GM18505 (cell line): ENCODE results near the gene CWC27.

Source experiments
- ATAC-seq: cut with Tn5 transposase; IDR thresholded peaks from one replicate; pipeline ENCODE4 v1.9.1; 2021; ENCODE audit not compliant: unreplicated experiment
- POLR2A ChIP-seq: IDR thresholded peaks from 4 replicates; pipeline ENCODE4 v1.6.1; 2011; ENCODE audit warnings: borderline replicate concordance; ENCODE audit not compliant: insufficient read depth, insufficient read length; ENCODE audit errors: extremely low read depth

The CWC27 gene

DNA sequence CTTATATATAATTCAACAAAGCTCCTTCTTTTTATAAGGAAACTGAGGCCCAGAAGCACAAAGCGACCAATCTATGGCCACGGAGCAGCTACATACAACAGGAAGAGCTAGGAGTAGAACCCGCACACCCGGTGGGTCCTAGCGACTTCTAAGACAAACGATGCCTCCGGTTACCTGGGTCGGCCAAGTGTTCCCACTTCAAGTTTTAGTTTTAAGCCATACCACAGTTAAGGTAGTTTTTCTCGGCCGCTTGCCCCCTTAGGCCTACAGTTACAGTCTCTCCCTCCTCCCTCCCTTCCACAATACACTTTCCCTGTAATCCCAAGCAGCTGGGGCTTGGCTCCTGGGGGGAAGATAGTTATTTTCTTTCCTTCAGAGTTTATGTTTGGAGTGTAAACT is 772 bp upstream of the CWC27 start:
- TF ChIP-seq POLR2A = no peak
- ATAC-seq = peak; percentile 5

- no peak for TF ChIP-seq POLR2A
- no peak for ATAC-seq
These were observed 1.1 kb downstream of the CWC27 start for GRCh38 chr5:64769855-64770254.

GRCh38 chr5:64771736-64772135 is 3.0 kb downstream of the CWC27 start:
- no peak for ATAC-seq
- no peak for TF ChIP-seq POLR2A

DNA sequence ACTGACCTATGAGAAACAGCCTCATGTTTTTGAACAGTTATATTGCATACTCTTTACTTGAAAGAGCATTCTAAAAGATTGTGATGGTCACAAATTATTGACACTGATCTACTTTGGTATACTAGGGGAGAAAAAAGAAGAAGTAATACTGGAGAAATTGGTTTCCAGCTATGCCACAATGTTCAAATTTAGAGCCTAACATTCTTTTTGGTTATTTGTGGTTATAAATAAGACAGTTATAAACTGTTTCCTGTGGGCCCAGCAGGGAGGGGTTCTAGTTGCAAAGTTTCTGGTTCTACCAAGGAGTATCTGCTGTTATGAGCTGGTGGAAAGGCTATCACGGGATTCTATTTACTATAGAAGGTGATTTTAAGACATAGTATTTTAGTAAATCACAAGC is 4.8 kb downstream of the CWC27 start:
- ATAC-seq = peak; percentile 67
- no peak for TF ChIP-seq POLR2A

- no peak for TF ChIP-seq POLR2A
- no peak for ATAC-seq
These were observed 6.6 kb downstream of the CWC27 start for GRCh38 chr5:64775291-64775690.

DNA sequence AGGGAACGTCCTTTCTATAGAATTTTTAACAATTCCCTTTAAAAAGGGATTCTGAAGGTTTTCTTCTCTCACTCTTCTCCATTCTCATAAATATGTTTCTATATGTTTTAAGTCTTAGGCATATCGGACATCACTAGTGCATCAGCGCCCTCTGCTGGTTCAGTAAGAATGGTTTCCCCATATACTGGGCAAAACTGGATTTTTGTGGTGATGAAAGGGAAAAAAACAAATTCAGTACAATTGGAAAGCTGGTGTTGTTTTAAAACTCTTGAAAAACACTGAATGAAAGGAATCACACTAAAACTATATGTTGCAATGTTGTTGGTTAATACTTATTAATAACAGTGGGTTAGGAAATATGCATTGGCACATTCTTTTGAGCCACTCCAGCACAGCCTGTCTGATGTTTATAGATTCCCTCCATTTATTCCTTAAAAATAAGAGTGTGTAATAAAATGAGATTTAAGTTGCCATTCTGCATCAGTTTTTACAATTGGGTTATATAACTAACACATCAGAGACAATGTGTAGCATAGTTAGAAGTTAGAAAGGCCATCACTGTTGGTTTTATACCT is 15.8 kb downstream of the CWC27 start:
- peak; percentile 69 for ATAC-seq
- TF ChIP-seq POLR2A = no peak

GRCh38 chr5:64786372-64786771 is 17.6 kb downstream of the CWC27 start:
- no peak for TF ChIP-seq POLR2A
- ATAC-seq = no peak

- TF ChIP-seq POLR2A = no peak
- ATAC-seq = no peak
These were observed 19.4 kb downstream of the CWC27 start for GRCh38 chr5:64788156-64788555.

DNA sequence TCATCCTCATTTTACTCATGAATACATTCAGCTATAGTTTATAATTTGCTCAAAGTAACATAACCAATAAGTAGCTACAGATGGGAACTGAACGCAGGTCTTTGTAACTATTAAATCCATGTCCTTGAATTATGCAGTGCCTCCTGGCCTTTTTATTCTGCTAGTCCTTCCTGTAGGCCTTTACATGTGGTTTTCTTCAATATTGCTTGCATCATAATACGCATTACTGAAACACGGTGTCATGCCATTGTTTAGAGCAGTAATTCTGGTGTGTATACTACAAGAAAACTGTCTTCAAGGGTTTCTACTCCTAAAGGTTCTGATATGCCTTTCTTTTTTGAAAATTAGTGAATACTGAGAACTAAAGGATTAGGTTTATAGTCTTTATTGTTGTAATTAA is 20.7 kb downstream of the CWC27 start:
- no peak for ATAC-seq
- TF ChIP-seq POLR2A = no peak

DNA sequence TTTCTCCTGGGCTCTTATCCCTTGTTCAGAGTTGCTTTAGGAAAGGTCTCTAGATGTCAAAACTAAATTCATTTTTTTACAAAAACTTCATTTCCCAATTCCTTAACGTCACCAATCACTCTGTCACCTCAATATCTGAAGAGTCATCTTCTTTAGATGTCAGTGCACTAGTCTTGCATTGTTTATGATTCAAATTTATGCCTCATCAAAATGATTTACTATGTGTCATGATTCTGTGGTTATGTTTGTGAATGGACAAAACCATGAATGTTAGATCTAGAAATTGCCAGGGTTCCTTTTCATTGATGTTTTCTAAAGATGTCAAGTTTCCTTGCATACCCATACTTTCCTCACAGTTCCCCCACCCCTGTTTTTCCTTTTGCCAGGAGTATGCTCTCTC is 21.5 kb downstream of the CWC27 start:
- no peak for TF ChIP-seq POLR2A
- no peak for ATAC-seq

DNA sequence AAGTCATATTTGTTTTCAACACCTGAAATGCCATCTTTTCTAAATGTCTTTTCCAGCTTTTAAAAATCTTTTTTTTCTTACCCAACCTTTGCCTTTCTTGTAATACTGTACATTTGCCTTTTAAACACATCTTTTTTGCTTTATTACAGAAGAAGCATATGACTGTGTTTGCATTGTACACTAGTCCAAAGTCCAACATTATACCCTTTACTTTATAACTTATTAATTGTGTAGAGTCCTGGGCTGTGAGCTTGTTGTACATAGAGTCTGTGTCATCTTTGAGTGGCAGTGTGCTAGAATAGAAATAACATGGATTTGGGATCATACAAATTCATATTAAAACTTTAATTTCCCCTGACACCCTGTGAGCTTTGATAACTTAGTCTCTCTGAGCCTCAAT is 23.7 kb downstream of the CWC27 start:
- no peak for TF ChIP-seq POLR2A
- ATAC-seq = no peak

DNA sequence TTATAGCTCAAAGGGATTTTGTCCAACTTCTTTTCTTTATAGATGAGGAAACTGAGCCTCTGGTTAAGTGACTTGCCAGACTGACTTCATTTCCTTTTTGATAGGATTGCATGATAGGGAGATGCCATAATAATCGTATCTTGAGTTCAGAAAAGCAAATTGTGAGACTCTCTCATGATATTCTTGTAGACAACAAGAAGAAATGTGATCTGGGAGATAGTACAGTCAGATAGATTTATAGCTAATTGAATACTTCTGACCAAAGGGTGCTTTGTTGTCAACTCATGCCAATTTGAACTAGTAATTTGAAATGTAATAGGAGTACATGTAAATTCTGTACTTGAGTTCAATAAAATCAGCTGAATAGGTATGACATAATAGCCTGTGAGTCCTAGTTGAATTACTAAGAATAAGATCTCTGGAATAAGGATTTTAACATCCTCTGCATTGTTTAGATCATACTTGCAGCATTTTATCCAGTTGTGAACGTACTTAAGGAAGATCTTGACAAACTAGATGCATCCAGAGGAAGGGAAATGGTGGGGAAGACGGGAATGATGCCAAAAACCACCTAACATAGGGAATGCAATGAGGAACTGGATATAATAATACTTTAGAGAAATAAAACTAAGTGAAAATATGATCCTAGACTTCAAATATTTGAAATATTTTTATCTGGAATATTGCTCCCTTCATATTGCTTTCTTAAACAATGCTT is 25.5 kb downstream of the CWC27 start:
- ATAC-seq = no peak
- no peak for TF ChIP-seq POLR2A

DNA sequence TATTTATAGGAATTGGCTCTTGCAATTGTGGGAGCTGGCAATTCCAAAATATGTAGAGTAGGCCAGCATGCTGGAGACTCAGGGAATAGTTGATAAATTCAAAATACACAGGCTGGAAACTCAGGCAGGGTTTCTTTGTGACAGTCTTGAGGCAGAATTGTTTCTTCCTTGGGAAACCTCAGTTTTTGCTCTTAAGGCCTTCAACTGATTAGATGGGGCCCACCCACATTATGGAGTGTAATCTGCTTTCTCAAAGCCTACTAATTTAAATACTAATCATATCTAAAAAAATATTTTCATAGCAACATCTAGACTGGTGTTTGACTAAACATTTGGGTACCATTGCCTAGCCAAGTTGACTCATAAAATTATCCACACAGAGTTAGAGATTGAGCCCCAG is 27.6 kb downstream of the CWC27 start:
- TF ChIP-seq POLR2A = no peak
- no peak for ATAC-seq

DNA sequence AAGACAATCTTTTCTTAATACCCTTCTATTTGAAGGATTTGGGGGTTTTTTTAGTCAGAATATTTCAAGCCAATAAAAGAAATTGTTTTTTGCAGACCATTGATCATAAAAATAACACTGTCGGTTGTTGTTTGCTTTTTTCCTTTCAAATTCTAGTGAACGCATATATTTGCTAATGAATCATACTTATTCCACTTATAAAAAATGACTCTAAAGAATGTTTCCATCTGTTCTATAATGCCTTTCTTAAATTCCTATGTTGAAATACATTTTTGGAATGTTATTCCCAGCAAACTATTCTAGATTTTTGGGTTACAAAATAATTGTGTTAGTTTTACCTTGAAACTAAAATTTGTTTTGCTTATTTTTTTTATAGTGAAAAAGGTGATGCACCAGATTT is 32.2 kb downstream of the CWC27 start:
- no peak for ATAC-seq
- no peak for TF ChIP-seq POLR2A

- no peak for TF ChIP-seq POLR2A
- ATAC-seq = no peak
These were observed 37.8 kb downstream of the CWC27 start for GRCh38 chr5:64806537-64806936.

DNA sequence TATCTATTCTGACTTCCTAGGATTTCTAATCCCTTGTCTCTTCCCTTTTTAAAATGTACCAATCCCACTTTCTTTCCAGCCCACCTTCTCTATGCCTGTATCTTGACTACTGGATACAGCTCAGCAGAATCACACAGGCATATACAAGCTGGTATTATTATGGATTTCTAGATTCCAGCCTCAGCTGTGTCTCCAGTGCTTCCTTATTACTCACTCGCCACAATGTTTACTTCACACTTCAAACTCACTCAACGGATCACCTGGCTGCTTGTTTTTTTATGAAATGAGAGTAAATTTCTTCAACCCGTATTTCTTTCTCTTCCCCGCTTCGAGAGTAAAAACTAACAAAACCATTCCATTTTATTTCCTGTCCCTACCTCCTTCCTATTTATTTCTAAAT is 38.8 kb downstream of the CWC27 start:
- no peak for ATAC-seq
- TF ChIP-seq POLR2A = no peak
